Neural cell (in vitro differentiated cells): ENCODE results near the gene MAP4K3. TPM values are rescaled to one million over a fixed set of nuclear protein-coding genes. Genes with fewer than 3 reads are reported as not detected.

ENCODE experiments used
- H2AFZ ChIP-seq: fragments of 200-600, 300-800 bp; sonication (generic), shearing (Covaris generic); 2 replicates; pipeline ENCODE4 v1.6.0; 2014; ENCODE audit warnings: low read depth, mild to moderate bottlenecking, antibody characterized with exemption, low read length, moderate library complexity
- H3F3A ChIP-seq: fragments of 200-600 bp; shearing (Covaris generic); 2 replicates; pipeline ENCODE4 v1.6.1; 2016; ENCODE audit warnings: mild to moderate bottlenecking, moderate library complexity, mixed read lengths, antibody characterized with exemption, low read length; ENCODE audit not compliant: insufficient read depth, poor library complexity, severe bottlenecking
- H3K27ac ChIP-seq: fragments of 200-600, 300-800 bp; sonication (generic), shearing (Covaris generic); 2 replicates; pipeline ENCODE4 v1.5.1; 2014; ENCODE audit warnings: mild to moderate bottlenecking, low read length, moderate library complexity
- H3K27me3 ChIP-seq: fragments of 300-800, 200-600 bp; sonication (generic), shearing (Covaris generic); 2 replicates; pipeline ENCODE4 v1.6.0; 2014; ENCODE audit warnings: mild to moderate bottlenecking, low read depth, low read length, moderate library complexity; ENCODE audit not compliant: insufficient read depth
- H3K36me3 ChIP-seq: fragments of 300-800, 200-600 bp; sonication (generic), shearing (Covaris generic); 2 replicates; pipeline ENCODE4 v1.5.1; 2014; ENCODE audit warnings: mild to moderate bottlenecking, antibody characterized with exemption, low read length, moderate library complexity; ENCODE audit not compliant: insufficient read depth
- H3K4me2 ChIP-seq: fragments of 300-800, 200-600 bp; sonication (generic), shearing (Covaris generic); 2 replicates; pipeline ENCODE4 v1.6.0; 2014; ENCODE audit warnings: mild to moderate bottlenecking, low read length
- H3K4me3 ChIP-seq: fragments of 300-800, 200-600 bp; sonication (generic), shearing (Covaris generic); 2 replicates; pipeline ENCODE4 v1.5.1; 2014; ENCODE audit warnings: mild to moderate bottlenecking, low read length, moderate library complexity
- H3K79me2 ChIP-seq: fragments of 200-600 bp; shearing (Covaris generic); replicated peaks from 2 replicates; pipeline ENCODE4 v1.6.0; 2014; ENCODE audit warnings: mild to moderate bottlenecking, low read length, moderate library complexity; ENCODE audit not compliant: insufficient read depth
- H3K9ac ChIP-seq: fragments of 300-800, 200-600 bp; sonication (generic), shearing (Covaris generic); 2 replicates; pipeline ENCODE4 v1.6.1; 2016; ENCODE audit warnings: mild to moderate bottlenecking, low read length, mixed read lengths
- H3K9me2 ChIP-seq: fragments of 200-600 bp; shearing (Covaris generic); 2 replicates; pipeline ENCODE4 v1.6.1; 2016; ENCODE audit warnings: mild to moderate bottlenecking, low read length, mixed read lengths; ENCODE audit not compliant: insufficient read depth
- H3K9me3 ChIP-seq: fragments of 200-600, 300-800 bp; sonication (generic), shearing (Covaris generic); 2 replicates; pipeline ENCODE4 v1.6.1; 2016; ENCODE audit warnings: mild to moderate bottlenecking, mixed run types, low read length, moderate library complexity, mixed read lengths
- H4K20me1 ChIP-seq: fragments of 200-600 bp; shearing (Covaris generic); 2 replicates; pipeline ENCODE4 v1.6.1; 2016; ENCODE audit warnings: mild to moderate bottlenecking, mixed run types; ENCODE audit not compliant: insufficient read depth
- EP300 ChIP-seq: fragments of 450-650 bp; conservative IDR thresholded peaks from 2 replicates; pipeline ENCODE4 v1.6.1; 2014; ENCODE audit warnings: antibody characterized with exemption, mild to moderate bottlenecking, moderate library complexity; ENCODE audit not compliant: poor library complexity, severe bottlenecking
- EZH2 ChIP-seq: fragments of 200-600, 300-800 bp; shearing (Covaris generic), sonication (generic); IDR thresholded peaks from 2 replicates; pipeline ENCODE4 v1.6.1; 2014; ENCODE audit warnings: antibody characterized with exemption, low read length, borderline replicate concordance, mild to moderate bottlenecking; ENCODE audit not compliant: insufficient read depth, poor library complexity, severe bottlenecking
- MXI1 ChIP-seq: fragments of 450-650 bp; conservative IDR thresholded peaks from 2 replicates; pipeline ENCODE4 v1.6.1; 2014; ENCODE audit warnings: antibody characterized with exemption, mild to moderate bottlenecking; ENCODE audit not compliant: poor library complexity, severe bottlenecking
- POLR2AphosphoS5 ChIP-seq: IDR thresholded peaks from 2 replicates; pipeline ENCODE4 v1.6.1; 2012
- RAD21 ChIP-seq: fragments of 450-650 bp; conservative IDR thresholded peaks from 2 replicates; pipeline ENCODE4 v1.6.1; 2014; ENCODE audit warnings: antibody characterized with exemption, mild to moderate bottlenecking, moderate library complexity
- REST ChIP-seq: IDR thresholded peaks from 2 replicates; pipeline ENCODE4 v1.6.1; 2012; ENCODE audit warnings: borderline replicate concordance
- SMC3 ChIP-seq: fragments of 450-650 bp; conservative IDR thresholded peaks from 2 replicates; pipeline ENCODE4 v1.6.1; 2014; ENCODE audit warnings: antibody characterized with exemption, mild to moderate bottlenecking, moderate library complexity; ENCODE audit not compliant: poor library complexity
- TAF1 ChIP-seq: IDR thresholded peaks from 2 replicates; pipeline ENCODE4 v1.6.1; 2012; ENCODE audit warnings: low read depth
- polyA plus RNA-seq: library from polyadenylated mRNA; depleted of rRNA; stranded (reverse); fragments of >200 nt; gene quantifications from 2 replicates; pipeline ENCODE4 v1.2.3, GENCODE V29; 2014
- TF ChIP-seq, protein P1 (sequence below): fragments of 450-650 bp; IDR thresholded peaks from 2 replicates; pipeline ENCODE4 v1.5.1; 2014; ENCODE audit warnings: antibody characterized with exemption, mild to moderate bottlenecking, moderate library complexity; ENCODE audit not compliant: poor library complexity, severe bottlenecking

MAP4K3 gene
- polyA plus RNA-seq, 1 donor from 2014 or later, result 105 TPM

GRCh38 chr2:39470580-39470979 lies 33.5 kb upstream of the MAP4K3 start:
- no peak overlapping the region for H3K4me3 ChIP-seq
- TF ChIP-seq POLR2AphosphoS5 (no peak), REST (no peak)
- H3K9me3 ChIP-seq, result no peaks in the 10 kb centered on the region
- H3K79me2 ChIP-seq, result no peaks in the 10 kb centered on the region
- H3K9ac ChIP-seq, result no peak overlapping the region
- H3K27ac ChIP-seq, result no peak overlapping the region
- no peaks in the 10 kb centered on the region for H3K36me3 ChIP-seq
- H3K4me2 ChIP-seq, result no peak overlapping the region
- H4K20me1 ChIP-seq, result no peaks in the 10 kb centered on the region
- H3K9me2 ChIP-seq, result no peaks in the 10 kb centered on the region
- no peaks in the 10 kb centered on the region for H3F3A ChIP-seq
- no peak overlapping the region for H2AFZ ChIP-seq
- H3K27me3 ChIP-seq, result no peaks in the 10 kb centered on the region

- Histone ChIP-seq H3K79me2 (no peaks in the 10 kb centered on the region), H3K4me2 (no peak overlapping the region)
Measured at GRCh38 chr2:39469807-39470206, 32.7 kb upstream of the MAP4K3 start.

More at GRCh38 chr2:39469807-39470206, 32.7 kb upstream of the MAP4K3 start:
- Histone ChIP-seq H3K4me3 (no peak overlapping the region), H3K9me2 (no peaks in the 10 kb centered on the region), H2AFZ (no peak overlapping the region), H3K9ac (no peak overlapping the region), H3K36me3 (no peaks in the 10 kb centered on the region), H3K27me3 (no peaks in the 10 kb centered on the region), H4K20me1 (no peaks in the 10 kb centered on the region), H3K27ac (no peak overlapping the region), H3F3A (no peaks in the 10 kb centered on the region), H3K9me3 (no peaks in the 10 kb centered on the region)
- no peak for TF ChIP-seq TAF1
- TF ChIP-seq, protein P1, sequence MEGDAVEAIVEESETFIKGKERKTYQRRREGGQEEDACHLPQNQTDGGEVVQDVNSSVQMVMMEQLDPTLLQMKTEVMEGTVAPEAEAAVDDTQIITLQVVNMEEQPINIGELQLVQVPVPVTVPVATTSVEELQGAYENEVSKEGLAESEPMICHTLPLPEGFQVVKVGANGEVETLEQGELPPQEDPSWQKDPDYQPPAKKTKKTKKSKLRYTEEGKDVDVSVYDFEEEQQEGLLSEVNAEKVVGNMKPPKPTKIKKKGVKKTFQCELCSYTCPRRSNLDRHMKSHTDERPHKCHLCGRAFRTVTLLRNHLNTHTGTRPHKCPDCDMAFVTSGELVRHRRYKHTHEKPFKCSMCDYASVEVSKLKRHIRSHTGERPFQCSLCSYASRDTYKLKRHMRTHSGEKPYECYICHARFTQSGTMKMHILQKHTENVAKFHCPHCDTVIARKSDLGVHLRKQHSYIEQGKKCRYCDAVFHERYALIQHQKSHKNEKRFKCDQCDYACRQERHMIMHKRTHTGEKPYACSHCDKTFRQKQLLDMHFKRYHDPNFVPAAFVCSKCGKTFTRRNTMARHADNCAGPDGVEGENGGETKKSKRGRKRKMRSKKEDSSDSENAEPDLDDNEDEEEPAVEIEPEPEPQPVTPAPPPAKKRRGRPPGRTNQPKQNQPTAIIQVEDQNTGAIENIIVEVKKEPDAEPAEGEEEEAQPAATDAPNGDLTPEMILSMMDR, result no peak
- TF ChIP-seq RAD21, result no peak
- TF ChIP-seq POLR2AphosphoS5, result no peak
- TF ChIP-seq SMC3, result no peak
- TF ChIP-seq MXI1, result no peak
- TF ChIP-seq EZH2, result no peak
- no peak for TF ChIP-seq EP300
- TF ChIP-seq REST, result no peak
